Caco-2 (cell line): ENCODE data around the gene PPP2CA. TPM values are rescaled to one million over a fixed set of nuclear protein-coding genes. Genes with fewer than 3 reads are reported as not detected.

Experiments
- BruUV-seq: library from RNA; stranded (reverse); fragments of 400-500 nt; replicated peaks from 2 replicates; lab custom pipeline; 2021; lab: Mats Ljungman, UMichigan
- CTCF ChIA-PET: fragments of 300-600 bp; sonication (Branson Sonifier 250); formaldehyde crosslinking; loops from one replicate; lab custom pipeline; 2022; ENCODE audit warnings: antibody characterized with exemption; lab: Charles Lee
- POLR2A ChIA-PET: fragments of 300-600 bp; sonication (Branson Sonifier 250); formaldehyde crosslinking; loops from one replicate; lab custom pipeline; 2022; ENCODE audit warnings: antibody characterized with exemption; lab: Charles Lee
- DNase-seq, 2 experiments: peaks; one replicate each; pipeline versions ENCODE4 v3.0.0 to v3.0.0-alpha.2; 2020 to 2022
- H3K27me3 ChIP-seq: replicated peaks from 2 replicates; pipeline ENCODE4 v1.6.0; 2011; ENCODE audit warnings: low read length; ENCODE audit not compliant: control insufficient read depth, insufficient read depth
- H3K36me3 ChIP-seq: 2 replicates; pipeline ENCODE4 v1.5.1; 2011; ENCODE audit warnings: low read length; ENCODE audit not compliant: control insufficient read depth, insufficient read depth
- H3K4me1 ChIP-seq: fragments of 250-450 bp; sonication (Bioruptor Pico); 2 replicates; pipeline ENCODE4 v1.5.1; 2020; ENCODE audit warnings: mild to moderate bottlenecking
- H3K4me3 ChIP-seq: 2 replicates; pipeline ENCODE4 v1.5.1; 2011; ENCODE audit warnings: low read depth, mild to moderate bottlenecking, control low read depth, low read length
- H3K9me3 ChIP-seq: fragments of 250-450 bp; sonication (Bioruptor Pico); 2 replicates; pipeline ENCODE4 v1.5.1; 2020; ENCODE audit warnings: mild to moderate bottlenecking, moderate library complexity
- H3K27ac Mint-ChIP-seq: one replicate; pipeline ENCODE4 v1.8.0; 2022; ENCODE audit warnings: mixed read lengths; ENCODE audit not compliant: unreplicated experiment
- H3K27me3 Mint-ChIP-seq: one replicate; pipeline ENCODE4 v1.8.0; 2022; ENCODE audit warnings: mixed read lengths; ENCODE audit not compliant: insufficient read depth, unreplicated experiment
- H3K36me3 Mint-ChIP-seq: one replicate; pipeline ENCODE4 v1.8.0; 2022; ENCODE audit warnings: mild to moderate bottlenecking, mixed read lengths; ENCODE audit not compliant: insufficient read depth, unreplicated experiment
- H3K4me1 Mint-ChIP-seq: one replicate; pipeline ENCODE4 v1.8.0; 2022; ENCODE audit warnings: low read depth, mixed read lengths; ENCODE audit not compliant: unreplicated experiment
- H3K4me3 Mint-ChIP-seq: one replicate; pipeline ENCODE4 v1.8.0; 2022; ENCODE audit warnings: mild to moderate bottlenecking, moderate library complexity, mixed read lengths; ENCODE audit not compliant: unreplicated experiment
- H3K9me3 Mint-ChIP-seq: one replicate; pipeline ENCODE4 v1.8.0; 2022; ENCODE audit warnings: mixed read lengths; ENCODE audit not compliant: unreplicated experiment
- intact Hi-C: fragments of 100-400 bp; cut with micrococcal nuclease; formaldehyde crosslinking; loops from one replicate; pipeline ENCODE4 v1.10.0; 2022; ENCODE audit not compliant: unreplicated experiment
- total RNA-seq: library from RNA; stranded (reverse); gene quantifications from 2 replicates; pipeline ENCODE4 v1.2.3, GENCODE V29; 2022
- TF ChIP-seq, protein P1 (sequence below), 2 experiments: fragments of 200-600 bp in 1 of 2; IDR thresholded peaks; 1 replicate in 1 of 2; 2 replicates in 1 of 2; pipeline versions ENCODE4 v1.5.1 to v1.8.0; 2011 to 2022; ENCODE audit warnings: antibody characterized with exemption in 1 of 2, control low read depth in 1 of 2, inconsistent platforms in 1 of 2, low read depth in 1 of 2, low read length in 1 of 2, mild to moderate bottlenecking in 1 of 2, moderate library complexity in 1 of 2; ENCODE audit not compliant: insufficient read depth in 1 of 2, severe bottlenecking in 1 of 2, unreplicated experiment in 1 of 2

Gene PPP2CA
- total RNA-seq, 1 experiment from 2014 or later: 224 TPM

DNA sequence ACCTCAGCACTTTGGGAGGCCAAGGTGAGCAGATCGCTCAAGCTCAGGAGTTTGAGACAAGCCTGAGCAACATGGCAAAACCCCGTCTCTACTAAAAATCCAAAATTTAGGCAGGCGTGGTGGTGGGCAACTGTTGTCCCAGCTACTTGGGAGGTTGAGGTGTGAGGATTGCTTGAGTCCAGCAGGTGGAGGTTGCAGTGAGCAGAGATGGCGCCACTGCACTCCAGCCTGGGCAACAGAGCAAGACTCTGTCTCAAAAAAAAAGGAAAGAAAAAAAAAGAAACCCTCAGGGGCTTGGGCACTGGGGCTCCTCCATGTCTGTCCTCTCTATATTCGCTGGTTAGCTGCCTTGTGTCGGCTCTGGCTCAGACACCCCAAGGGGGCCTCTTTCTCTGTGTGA, 10.9 kb upstream of the PPP2CA start:
- Histone ChIP-seq H3K27me3 (no peaks in the 10 kb centered on the region), H3K9me3 (no peaks in the 10 kb centered on the region), H3K4me1 (peaks cover 14% of the 10 kb centered on the region), H3K36me3 (no peaks in the 10 kb centered on the region), H3K4me3 (no peak overlapping the region)
- H3K9me3 Mint-ChIP-seq: no peaks in the 10 kb centered on the region
- intact Hi-C loops: no loop called here
- ChIA-PET CTCF (interaction anchor here (1.2 kb wide), 1 partner anchor 53 kb away, joined by 4 read pairs; no protein-coding TSS in a partner anchor), POLR2A (interaction anchor here (0.9 kb wide), 1 partner anchor 11 kb away, joined by 6 read pairs; the partner anchor contains the start of gene PPP2CA)
- no peak for DNase-seq
- no peak overlapping the region for H3K4me3 Mint-ChIP-seq
- H3K27me3 Mint-ChIP-seq: no peaks in the 10 kb centered on the region
- BruUV-seq: no TSS peak
- H3K27ac Mint-ChIP-seq: no peak overlapping the region
- TF ChIP-seq, protein P1, sequence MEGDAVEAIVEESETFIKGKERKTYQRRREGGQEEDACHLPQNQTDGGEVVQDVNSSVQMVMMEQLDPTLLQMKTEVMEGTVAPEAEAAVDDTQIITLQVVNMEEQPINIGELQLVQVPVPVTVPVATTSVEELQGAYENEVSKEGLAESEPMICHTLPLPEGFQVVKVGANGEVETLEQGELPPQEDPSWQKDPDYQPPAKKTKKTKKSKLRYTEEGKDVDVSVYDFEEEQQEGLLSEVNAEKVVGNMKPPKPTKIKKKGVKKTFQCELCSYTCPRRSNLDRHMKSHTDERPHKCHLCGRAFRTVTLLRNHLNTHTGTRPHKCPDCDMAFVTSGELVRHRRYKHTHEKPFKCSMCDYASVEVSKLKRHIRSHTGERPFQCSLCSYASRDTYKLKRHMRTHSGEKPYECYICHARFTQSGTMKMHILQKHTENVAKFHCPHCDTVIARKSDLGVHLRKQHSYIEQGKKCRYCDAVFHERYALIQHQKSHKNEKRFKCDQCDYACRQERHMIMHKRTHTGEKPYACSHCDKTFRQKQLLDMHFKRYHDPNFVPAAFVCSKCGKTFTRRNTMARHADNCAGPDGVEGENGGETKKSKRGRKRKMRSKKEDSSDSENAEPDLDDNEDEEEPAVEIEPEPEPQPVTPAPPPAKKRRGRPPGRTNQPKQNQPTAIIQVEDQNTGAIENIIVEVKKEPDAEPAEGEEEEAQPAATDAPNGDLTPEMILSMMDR (IDR thresholded peaks at IDR 0.05; ENCODE audit: insufficient read depth in 1 of 2, low read depth in 1 of 2, low read length in 1 of 2, severe bottlenecking in 1 of 2, unreplicated experiment in 1 of 2): no peak
- no peaks in the 10 kb centered on the region for H3K36me3 Mint-ChIP-seq
- peaks cover 8% of the 10 kb centered on the region for H3K4me1 Mint-ChIP-seq

DNA sequence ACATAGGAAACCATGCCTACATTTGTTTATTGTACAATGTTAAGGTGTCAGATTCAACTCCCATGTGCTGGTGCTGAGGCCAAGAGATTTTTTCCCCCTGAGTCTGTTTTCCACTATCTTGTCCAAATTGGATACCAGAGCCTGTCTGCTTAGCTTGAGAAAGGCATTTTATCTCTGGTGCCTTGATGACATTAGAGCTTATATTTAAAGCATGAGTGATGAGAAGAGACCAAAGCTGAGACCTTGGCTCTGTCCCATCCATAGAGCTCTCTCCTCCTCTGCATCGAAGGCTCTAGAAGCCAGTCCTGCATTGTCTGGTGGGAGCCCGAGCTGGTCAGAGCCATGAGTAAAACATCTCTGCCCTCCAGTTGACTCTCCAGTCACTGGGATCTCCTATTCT, 10.4 kb upstream of the PPP2CA start:
- Histone ChIP-seq H3K9me3 (no peaks in the 10 kb centered on the region), H3K27me3 (no peaks in the 10 kb centered on the region), H3K4me1 (peaks cover 14% of the 10 kb centered on the region), H3K4me3 (no peak overlapping the region), H3K36me3 (no peaks in the 10 kb centered on the region)
- CTCF ChIA-PET: interaction anchor here (0.6 to 1.2 kb wide), 3 partner anchors 9 to 53 kb away, joined by 3 to 4 read pairs (median 3); no protein-coding TSS in a partner anchor
- H3K36me3 Mint-ChIP-seq: no peaks in the 10 kb centered on the region
- H3K27ac Mint-ChIP-seq: no peak overlapping the region
- no peaks in the 10 kb centered on the region for H3K27me3 Mint-ChIP-seq
- POLR2A ChIA-PET: interaction anchor here (0.6 to 0.9 kb wide), 2 partner anchors 10 to 127 kb away, joined by 3 to 6 read pairs; partner anchors contain the start of gene PPP2CA
- H3K4me1 Mint-ChIP-seq: peaks cover 8% of the 10 kb centered on the region
- no peaks in the 10 kb centered on the region for H3K9me3 Mint-ChIP-seq
- intact Hi-C loops: no loop called here
- TF ChIP-seq, protein P1 (IDR thresholded peaks at IDR 0.05; ENCODE audit: insufficient read depth in 1 of 2, low read depth in 1 of 2, low read length in 1 of 2, severe bottlenecking in 1 of 2, unreplicated experiment in 1 of 2): no peak
- BruUV-seq: no TSS peak
- no peak for DNase-seq
- H3K4me3 Mint-ChIP-seq: no peak overlapping the region

DNA sequence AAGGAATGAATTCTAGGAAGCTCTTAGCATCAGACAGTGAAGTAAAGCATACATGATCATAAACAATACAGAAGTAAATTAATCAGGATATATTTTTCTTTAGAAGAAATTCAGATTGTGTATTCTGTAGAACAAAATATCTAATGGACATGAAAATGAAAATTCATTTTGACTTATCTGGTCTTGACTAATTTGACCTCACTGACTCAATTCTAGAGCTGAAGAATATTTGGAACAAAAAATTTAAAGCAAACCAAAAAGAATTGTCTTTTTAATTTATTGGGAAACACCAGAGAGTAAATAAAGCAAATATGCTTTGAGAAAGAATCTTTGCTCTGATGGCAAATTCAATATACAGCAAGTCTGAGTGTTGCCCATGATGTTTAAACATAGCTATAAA, 2.8 kb upstream of the PPP2CA start:
- Histone ChIP-seq H3K4me3 (no peak overlapping the region), H3K27me3 (no peaks in the 10 kb centered on the region), H3K36me3 (no peaks in the 10 kb centered on the region), H3K4me1 (peaks cover 16% of the 10 kb centered on the region), H3K9me3 (no peaks in the 10 kb centered on the region)
- CTCF ChIA-PET: no interaction called here
- Mint-ChIP-seq H3K27ac (no peak overlapping the region), H3K27me3 (no peaks in the 10 kb centered on the region), H3K4me3 (no peak overlapping the region), H3K4me1 (peaks cover 21% of the 10 kb centered on the region), H3K36me3 (peaks cover 36% of the 10 kb centered on the region), H3K9me3 (no peaks in the 10 kb centered on the region)
- no TSS peak for BruUV-seq
- TF ChIP-seq, protein P1 (IDR thresholded peaks at IDR 0.05; ENCODE audit: insufficient read depth in 1 of 2, low read depth in 1 of 2, low read length in 1 of 2, severe bottlenecking in 1 of 2, unreplicated experiment in 1 of 2): no peak
- DNase-seq: no peak
- POLR2A ChIA-PET: interaction anchor here (0.6 kb wide), 1 partner anchor 138 kb away, joined by 8 read pairs; the partner anchor contains the start of gene CDKL3
- intact Hi-C loops: loop anchor here (5.0 kb wide), 1 partner anchor 144 kb away; the partner anchor contains the start of gene UBE2B
